T47D (cell line): Measurements from ENCODE around the gene DUSP28.
"Not testable (repeated sequence)": the region's sequence is repeated elsewhere in the genome, so short reads cannot be mapped to it uniquely, and the experiment has no call there.

Source experiments
- DNase-seq, 2 experiments: peaks; one replicate each; pipeline versions ENCODE4 v3.0.0 to v3.0.0-alpha.2; 2011 to 2012; ENCODE audit warnings: low read depth in 1 of 2, low spot score in 1 of 2
- JUND ChIP-seq: IDR thresholded peaks from 2 replicates; pipeline ENCODE4 v1.6.1; 2012; ENCODE audit warnings: low read depth
- in situ Hi-C: cut with HindIII; loops from 2 replicates; pipeline ENCODE4 v1.10.0; 2016; ENCODE audit warnings: low sequenced_read_pairs, low pct_unique_long_range_greater_than_20kb

Gene DUSP28

DNA sequence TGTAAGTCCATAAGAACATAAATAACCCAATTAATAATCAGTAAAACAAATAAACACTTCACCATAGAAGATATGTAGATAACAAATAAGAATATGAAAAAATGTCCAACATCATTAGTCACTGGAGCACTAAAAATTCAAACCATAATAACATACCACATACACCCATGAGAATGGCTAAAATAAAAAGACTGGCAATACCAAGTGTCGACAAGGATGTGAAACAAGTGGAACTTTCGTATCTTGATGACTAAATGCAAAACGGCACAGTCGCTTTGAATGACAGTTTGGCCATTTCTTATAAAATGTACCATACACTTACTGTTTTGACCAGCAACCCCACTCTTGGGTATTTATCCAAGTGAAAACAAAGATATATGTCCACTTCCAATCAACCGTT is 29.1 kb upstream of the DUSP28 start:
- in situ Hi-C loops: no loop called here
- TF ChIP-seq JUND: no peak
- no peak for DNase-seq

DNA sequence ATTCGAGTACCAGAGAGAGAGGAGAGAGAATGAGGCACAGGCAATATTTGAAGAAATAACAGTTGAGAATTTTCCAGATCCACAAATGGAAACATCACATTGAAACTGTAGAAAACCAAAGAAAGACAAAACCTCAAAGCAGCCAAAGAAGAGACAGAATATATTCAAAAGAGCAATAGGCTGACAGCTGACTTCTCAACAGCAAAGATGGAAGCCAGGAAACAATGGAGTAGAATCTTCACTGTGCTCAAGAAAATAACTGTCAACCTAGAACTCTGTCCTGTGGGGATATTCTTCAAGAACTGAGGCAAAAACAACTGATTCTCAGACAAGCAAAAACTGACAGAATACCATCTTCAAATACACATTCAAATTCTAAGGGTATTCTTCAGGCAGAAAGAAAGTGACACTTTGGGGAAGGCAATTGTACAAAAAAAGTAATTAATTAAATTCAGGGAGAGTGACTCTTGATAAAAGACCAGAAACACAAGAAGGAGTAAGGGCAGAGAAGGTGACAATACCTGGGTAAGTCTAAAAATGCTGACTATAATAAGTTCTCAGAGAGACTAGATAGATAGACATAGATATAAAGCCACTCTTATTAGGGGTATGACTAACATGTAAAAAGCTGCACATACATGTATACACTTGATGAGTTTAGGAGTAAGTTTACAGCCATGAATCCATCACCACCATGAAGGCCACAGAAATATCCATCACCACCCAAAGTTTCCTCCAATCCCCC is 28.0 kb upstream of the DUSP28 start:
- in situ Hi-C loops: no loop called here
- no peak for TF ChIP-seq JUND
- no peak for DNase-seq

DNA sequence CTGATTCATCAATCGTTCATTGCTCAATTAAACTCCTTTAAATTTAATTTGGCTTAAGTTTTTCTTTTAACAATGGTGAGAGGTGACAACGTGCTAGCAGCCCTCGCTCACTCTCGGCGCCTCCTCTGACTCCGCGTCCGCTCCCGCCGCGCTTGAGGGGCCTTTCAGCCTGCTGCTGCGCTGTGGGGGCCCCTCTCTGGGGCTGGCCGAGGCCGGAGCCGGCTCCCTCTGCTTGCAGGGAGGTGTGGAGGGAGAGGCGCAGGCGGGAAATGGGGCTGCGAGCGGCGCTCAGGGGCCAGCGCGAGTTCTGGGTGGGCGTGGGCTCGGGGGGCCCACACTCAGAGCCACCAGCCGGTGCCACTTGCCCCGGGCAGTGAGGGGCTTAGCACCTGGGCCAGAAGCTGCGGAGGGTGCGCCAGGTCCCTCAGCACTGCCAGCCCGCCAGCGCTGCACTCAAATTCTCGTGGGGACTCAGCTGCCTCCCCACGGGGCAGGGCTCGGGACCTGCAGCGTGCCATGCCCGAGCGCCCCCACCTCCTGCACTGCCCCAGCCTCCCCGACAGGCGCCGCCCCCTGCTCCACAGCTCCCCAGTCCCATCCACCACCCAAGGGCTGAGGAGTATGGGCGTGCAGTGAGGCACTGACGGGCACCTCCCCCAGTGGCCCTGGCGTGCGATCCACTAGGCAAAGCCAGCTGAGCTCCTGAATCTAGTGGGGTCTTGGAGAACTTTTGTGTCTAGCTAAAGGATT is 22.0 kb upstream of the DUSP28 start:
- no peak for DNase-seq
- no peak for TF ChIP-seq JUND
- in situ Hi-C loops: no loop called here

DNA sequence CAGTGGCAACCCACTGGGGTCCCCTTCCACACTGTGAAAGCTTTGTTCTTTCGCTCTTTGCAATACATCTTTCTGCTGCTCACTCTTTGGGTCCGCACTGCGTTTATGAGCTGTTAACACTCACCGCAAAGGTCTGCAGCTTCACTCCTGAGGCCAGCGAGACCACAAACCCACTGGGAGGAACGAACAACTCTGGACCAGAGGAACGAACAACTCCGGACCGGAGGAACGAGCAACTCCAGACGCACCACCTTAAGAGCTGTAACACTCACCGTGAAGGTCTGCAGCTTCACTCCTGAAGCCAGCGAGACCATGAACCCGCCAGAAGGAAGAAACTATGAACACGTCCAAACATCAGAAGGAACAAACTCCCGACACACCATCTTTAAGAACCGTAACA is 21.1 kb upstream of the DUSP28 start:
- in situ Hi-C loops, DNase-seq: not testable (repeated sequence)

DNA sequence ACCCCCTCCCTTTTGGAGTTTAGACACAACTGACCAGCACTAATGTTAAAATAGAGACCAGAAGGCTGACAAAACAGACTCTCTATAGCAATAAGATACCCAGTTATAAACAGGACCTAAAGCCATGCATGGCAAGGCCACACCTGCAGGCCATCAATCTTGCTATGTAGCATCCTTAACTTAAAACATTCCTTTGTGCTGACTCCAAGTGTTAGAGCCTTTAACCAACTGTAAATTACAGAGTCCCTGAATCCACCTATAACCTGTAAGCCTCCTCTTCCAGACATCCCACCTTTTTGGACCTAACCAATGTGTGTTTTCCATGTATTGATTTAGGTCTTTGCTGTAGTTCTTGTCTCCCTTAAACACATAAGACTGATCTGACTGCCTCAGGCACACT is 20.3 kb upstream of the DUSP28 start:
- in situ Hi-C loops: no loop called here
- no peak for DNase-seq
- TF ChIP-seq JUND: no peak

DNA sequence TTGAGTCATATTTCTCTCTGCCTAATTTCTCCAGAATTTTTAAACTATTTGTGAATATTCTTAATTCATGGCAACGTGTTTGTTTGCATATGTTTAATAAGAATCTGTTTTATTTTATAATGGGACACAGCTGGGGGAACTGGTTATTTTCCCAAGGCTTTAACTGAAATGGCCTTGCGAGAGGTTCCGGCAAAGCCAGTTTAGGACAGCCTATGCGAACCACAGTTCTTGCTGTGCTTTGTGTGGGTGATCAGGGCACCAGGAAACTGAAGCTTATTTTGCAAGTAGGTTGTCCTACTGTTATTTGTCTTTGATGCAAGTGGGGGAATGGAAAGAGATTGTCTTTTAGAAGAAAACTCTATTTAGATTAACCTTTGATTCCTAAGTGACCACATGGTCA is 8.9 kb upstream of the DUSP28 start:
- DNase-seq: no peak
- in situ Hi-C loops: no loop called here
- TF ChIP-seq JUND: no peak

DNA sequence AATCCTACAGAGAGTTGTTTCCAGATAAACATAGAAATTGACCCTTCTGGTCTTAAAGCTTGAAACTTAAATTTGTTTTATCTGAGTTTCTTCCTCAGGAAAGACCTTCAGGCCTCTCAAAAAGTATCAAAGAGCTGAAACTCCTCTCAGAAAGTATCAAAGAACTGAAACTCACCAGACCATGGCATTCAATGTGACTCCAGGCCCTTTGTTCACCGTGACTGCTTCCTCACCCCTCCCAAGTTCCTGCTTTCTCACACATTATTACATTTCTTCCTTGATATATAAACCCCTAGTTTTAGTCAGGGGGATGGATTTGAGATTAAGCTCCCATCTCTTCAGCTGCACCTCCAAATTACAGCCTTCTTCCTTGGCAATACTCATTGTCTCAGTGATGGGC is 8.3 kb upstream of the DUSP28 start:
- no peak for DNase-seq
- in situ Hi-C loops: no loop called here
- TF ChIP-seq JUND: no peak

DNA sequence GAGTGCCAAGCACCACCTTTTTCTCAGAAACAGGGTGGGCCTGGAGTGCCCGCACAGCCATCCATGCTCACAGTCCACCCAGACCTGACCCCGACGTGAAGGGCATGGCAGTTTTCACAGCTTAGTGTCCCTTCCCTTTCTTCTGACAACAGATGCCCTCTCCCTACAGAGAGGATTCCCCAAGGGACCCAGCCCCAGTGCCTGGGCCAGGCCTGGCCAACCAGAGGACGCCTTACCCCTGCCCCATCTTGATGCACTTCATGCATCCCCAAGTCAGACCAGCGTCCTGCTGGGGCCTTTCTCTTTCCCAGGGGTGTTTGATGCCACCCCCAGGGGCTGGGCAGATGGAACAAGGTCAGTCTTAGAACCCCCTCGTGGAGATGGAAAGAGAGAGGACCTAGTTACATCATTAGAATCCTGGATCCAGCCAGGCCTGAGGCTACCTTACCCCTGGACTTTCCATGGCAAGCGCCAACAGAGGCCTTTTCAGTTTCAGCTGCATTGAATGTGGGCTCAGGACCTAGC is 6.1 kb upstream of the DUSP28 start:
- no peak for DNase-seq
- in situ Hi-C loops: no loop called here
- TF ChIP-seq JUND: no peak

DNA sequence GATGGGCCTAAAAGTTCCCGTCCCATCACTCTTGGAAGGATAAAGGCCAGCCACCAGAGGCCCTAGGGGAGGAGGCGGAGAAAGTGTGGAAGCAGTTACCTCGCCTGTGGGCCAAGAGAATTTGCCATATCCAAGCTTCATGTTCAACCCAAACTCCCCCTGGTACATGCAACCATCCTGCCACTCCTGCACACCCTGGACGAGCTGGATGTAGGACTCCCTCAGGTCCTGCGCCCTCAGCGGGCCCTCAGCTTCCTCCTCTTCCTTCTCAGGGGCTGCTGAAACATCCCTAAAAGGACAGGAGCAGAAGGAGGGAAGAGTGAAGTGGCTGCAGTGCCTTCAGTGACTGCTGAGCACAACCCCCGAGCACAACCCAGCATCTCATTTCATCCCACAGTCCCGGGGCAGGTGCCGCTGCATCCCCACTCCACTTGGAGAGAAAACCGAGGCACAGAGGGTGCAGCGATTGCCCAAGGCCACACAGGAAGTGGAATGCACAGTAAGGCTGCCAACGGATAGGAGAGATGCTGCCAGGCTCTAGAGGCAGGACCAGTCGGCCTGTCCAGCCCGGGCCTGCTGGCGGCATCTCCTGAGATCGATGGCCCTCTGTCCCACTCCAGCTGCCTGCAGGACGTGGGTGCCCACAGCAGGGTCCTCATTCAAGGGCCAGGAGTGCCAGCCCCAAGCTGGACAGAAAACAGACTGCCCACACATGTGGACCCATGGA is 5.2 kb upstream of the DUSP28 start:
- no peak for DNase-seq
- TF ChIP-seq JUND: no peak
- in situ Hi-C loops: no loop called here

DNA sequence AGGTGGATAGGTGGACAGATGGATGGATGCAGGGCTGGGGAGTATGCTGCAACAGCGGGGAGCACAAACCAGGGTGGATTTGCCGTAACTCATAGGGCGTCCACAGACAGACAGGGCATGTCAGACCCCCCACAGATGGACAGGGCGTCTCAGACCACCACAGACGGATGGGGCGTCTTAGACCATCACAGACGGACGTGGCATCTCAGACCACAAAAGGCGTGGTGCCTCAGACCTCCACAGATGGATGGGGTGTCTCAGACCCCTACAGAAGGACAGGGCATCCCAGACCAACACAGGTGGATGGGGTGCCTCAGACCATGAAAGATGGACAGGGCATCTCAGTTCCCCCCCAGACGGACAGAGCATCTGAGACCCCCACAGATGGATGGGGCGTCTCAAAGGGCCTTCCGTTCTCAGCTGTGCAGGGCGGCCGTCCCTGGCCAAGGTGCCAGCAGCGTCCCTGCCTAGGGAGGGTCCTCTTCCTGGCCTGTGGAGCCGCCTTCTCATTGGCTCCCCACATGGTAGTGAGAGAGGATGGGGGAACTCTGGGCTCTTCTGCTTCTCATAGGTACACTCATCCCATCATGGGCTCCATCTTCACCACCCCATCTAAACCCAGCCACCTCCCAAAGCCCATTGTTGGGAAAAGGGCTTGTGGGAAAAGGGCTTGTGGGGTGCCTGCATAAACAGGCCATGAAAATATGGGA is 4.5 kb upstream of the DUSP28 start:
- no peak for DNase-seq
- no peak for TF ChIP-seq JUND
- in situ Hi-C loops: no loop called here

DNA sequence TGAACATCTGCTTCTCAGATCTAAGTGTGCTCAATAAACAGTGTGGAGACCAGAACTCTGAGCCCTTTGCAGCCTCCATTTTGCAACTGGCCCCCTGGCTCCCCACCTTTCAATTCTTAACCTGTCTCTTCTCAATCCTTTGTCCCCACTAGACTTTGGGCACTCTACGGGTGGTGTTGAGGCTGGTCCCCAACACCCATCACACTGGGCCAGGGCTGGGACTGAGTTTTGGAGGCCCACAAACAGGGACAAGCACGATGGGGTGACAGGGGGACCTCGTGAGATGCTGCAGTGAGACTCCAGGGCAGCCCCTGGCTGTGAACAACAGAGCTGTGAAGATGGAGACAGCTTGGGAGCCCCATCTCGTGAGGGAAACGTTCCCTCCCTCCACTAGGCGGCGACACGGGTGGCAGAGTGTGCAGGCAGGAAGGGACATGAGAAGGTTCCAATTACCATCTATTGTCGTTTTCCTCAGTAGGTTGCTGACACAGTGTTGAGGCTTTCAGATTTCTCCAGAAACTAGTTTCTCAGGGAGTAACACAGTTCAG is 3.5 kb upstream of the DUSP28 start:
- DNase-seq: peak; percentile 41 to 66
- TF ChIP-seq JUND: no peak
- in situ Hi-C loops: no loop called here

DNA sequence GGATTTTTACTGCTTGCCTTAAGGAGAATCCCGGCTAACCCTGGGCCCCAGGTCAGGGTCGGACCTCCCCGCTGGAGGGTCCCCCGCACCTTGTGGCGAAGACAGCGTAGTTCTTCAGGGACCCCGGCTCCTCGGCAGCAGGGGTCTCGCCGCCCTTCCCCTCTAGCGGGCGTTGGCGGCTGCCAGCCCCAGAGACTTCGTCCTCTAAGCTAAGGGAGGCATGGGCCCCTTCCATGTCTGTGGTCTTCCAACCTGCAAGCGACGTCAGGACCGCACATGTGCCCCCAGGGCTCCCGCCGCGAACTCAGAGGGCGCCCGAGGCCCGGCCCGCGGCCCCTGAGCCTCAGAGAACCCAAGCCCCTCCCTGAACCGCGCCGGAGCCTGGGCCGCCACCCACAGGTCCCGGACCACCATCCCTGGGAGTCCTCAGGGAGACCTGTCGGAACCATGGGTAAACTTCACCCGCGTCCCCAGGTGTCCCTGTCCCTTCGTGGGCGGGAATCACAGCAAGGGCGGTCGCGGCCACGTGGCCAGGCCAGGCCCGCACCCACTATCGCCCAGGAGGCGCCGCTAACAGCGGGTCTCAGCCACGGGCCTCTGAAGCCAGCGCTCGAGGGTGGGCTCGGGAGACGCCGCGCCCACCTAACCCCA is 2.9 kb upstream of the DUSP28 start:
- no peak for TF ChIP-seq JUND
- DNase-seq: no peak
- in situ Hi-C loops: no loop called here
